SK-N-MC (cell line): ENCODE measurements around the gene VAMP3.

ENCODE experiments used
- DNase-seq: peaks from one replicate; pipeline ENCODE4 v3.0.0-alpha.2; 2011; ENCODE audit warnings: low read depth, low spot score
- H3K27ac ChIP-seq: fragments of 200-600 bp; sonication (generic); 2 replicates; pipeline ENCODE4 v1.5.1; 2016; ENCODE audit warnings: mixed run types
- H3K36me3 ChIP-seq: fragments of 200-600 bp; sonication (generic); 2 replicates; pipeline ENCODE4 v1.6.1; 2017; ENCODE audit warnings: antibody characterized with exemption, low read length, mixed read lengths; ENCODE audit not compliant: insufficient read depth
- H3K4me3 ChIP-seq: fragments of 200-600 bp; sonication (generic); 2 replicates; pipeline ENCODE4 v1.5.1; 2016
- H3K9ac ChIP-seq: fragments of 200-600 bp; sonication (generic); 2 replicates; pipeline ENCODE4 v1.8.0; 2017; ENCODE audit warnings: mixed run types, mixed read lengths; ENCODE audit not compliant: insufficient read length
- H3K9me3 ChIP-seq: fragments of 200-600 bp; sonication (generic); 2 replicates; pipeline ENCODE4 v1.6.1; 2017; ENCODE audit warnings: low read depth, mild to moderate bottlenecking, antibody characterized with exemption, low read length, moderate library complexity, mixed read lengths
- EZH2 ChIP-seq: fragments of 200-600 bp; sonication (generic); IDR thresholded peaks from one replicate; pipeline ENCODE4 v1.6.1; 2017; ENCODE audit warnings: antibody characterized with exemption
- FOXP2 ChIP-seq: optimal IDR thresholded peaks from 2 replicates; pipeline ENCODE3; 2011; ENCODE audit warnings: mild to moderate bottlenecking, moderate library complexity; ENCODE audit not compliant: insufficient read depth; ENCODE audit errors: extremely low read length, control extremely low read depth
- POLR2AphosphoS5 ChIP-seq: IDR thresholded peaks from 2 replicates; pipeline ENCODE4 v1.6.1; 2012; ENCODE audit warnings: mild to moderate bottlenecking, low read depth, low read length, borderline replicate concordance

The VAMP3 gene

GRCh38 chr1:7754234-7754633 is 16.9 kb upstream of the VAMP3 start:
- Histone ChIP-seq H3K27ac (no peak overlapping the region), H3K36me3 (no peaks in the 10 kb centered on the region), H3K4me3 (no peak overlapping the region), H3K9ac (no peak overlapping the region), H3K9me3 (no peaks in the 10 kb centered on the region)
- TF ChIP-seq FOXP2 (no peak), EZH2 (no peak), POLR2AphosphoS5 (no peak)
- DNase-seq, result no peak

- Histone ChIP-seq H3K27ac (no peak overlapping the region), H3K9me3 (no peaks in the 10 kb centered on the region), H3K4me3 (no peak overlapping the region), H3K9ac (no peak overlapping the region), H3K36me3 (no peaks in the 10 kb centered on the region)
- TF ChIP-seq POLR2AphosphoS5, result no peak
- no peak for DNase-seq
Measured at GRCh38 chr1:7755448-7755847, 15.6 kb upstream of the VAMP3 start.

- DNase-seq, result no peak
Measured at GRCh38 chr1:7760245-7760644, 10.9 kb upstream of the VAMP3 start.

GRCh38 chr1:7761103-7761502 is 10.0 kb upstream of the VAMP3 start:
- TF ChIP-seq EZH2 (no peak), FOXP2 (no peak), POLR2AphosphoS5 (no peak)
- no peak overlapping the region for H3K27ac ChIP-seq

More at GRCh38 chr1:7760245-7760644, 10.9 kb upstream of the VAMP3 start:
- H3K9me3 ChIP-seq, result no peaks in the 10 kb centered on the region
- no peak overlapping the region for H3K4me3 ChIP-seq
- TF ChIP-seq FOXP2 (no peak), POLR2AphosphoS5 (no peak), EZH2 (no peak)
- no peak overlapping the region for H3K9ac ChIP-seq
- H3K27ac ChIP-seq, result no peak overlapping the region
- no peaks in the 10 kb centered on the region for H3K36me3 ChIP-seq

GRCh38 chr1:7767176-7767575 is 3.9 kb upstream of the VAMP3 start:
- no peaks in the 10 kb centered on the region for H3K36me3 ChIP-seq
- no peak overlapping the region for H3K4me3 ChIP-seq
- H3K9me3 ChIP-seq, result no peaks in the 10 kb centered on the region
- DNase-seq, result no peak
- TF ChIP-seq FOXP2 (no peak), EZH2 (no peak), POLR2AphosphoS5 (no peak)
- H3K9ac ChIP-seq, result no peak overlapping the region
- H3K27ac ChIP-seq, result no peak overlapping the region

More at GRCh38 chr1:7761103-7761502, 10.0 kb upstream of the VAMP3 start:
- Histone ChIP-seq H3K36me3 (no peaks in the 10 kb centered on the region), H3K4me3 (no peak overlapping the region), H3K9ac (no peak overlapping the region), H3K9me3 (no peaks in the 10 kb centered on the region)
- no peak for DNase-seq

GRCh38 chr1:7768583-7768982 is 2.5 kb upstream of the VAMP3 start:
- TF ChIP-seq EZH2 (no peak), FOXP2 (no peak), POLR2AphosphoS5 (no peak)
- H3K27ac ChIP-seq, result no peak overlapping the region

GRCh38 chr1:7769673-7770412 is 1.3 kb upstream of the VAMP3 start:
- Histone ChIP-seq H3K4me3 (no peak overlapping the region), H3K9me3 (no peaks in the 10 kb centered on the region), H3K9ac (no peak overlapping the region), H3K27ac (no peak overlapping the region), H3K36me3 (peaks cover 11% of the 10 kb centered on the region)
- TF ChIP-seq FOXP2, result no peak
- TF ChIP-seq EZH2, result no peak
- no peak for TF ChIP-seq POLR2AphosphoS5
- DNase-seq, result no peak

More at GRCh38 chr1:7768583-7768982, 2.5 kb upstream of the VAMP3 start:
- no peak for DNase-seq
- no peaks in the 10 kb centered on the region for H3K9me3 ChIP-seq
- H3K36me3 ChIP-seq, result peaks cover under 1% of the 10 kb centered on the region; the same call in 1 of the 2 replicates
- H3K4me3 ChIP-seq, result no peak overlapping the region
- H3K9ac ChIP-seq, result no peak overlapping the region

GRCh38 chr1:7770669-7770996 is 463 bp upstream of the VAMP3 start:
- TF ChIP-seq POLR2AphosphoS5, result no peak
- no peak for TF ChIP-seq FOXP2
- TF ChIP-seq EZH2, result no peak
- H3K4me3 ChIP-seq, result peak overlapping the region; percentile 92
- no peak overlapping the region for H3K27ac ChIP-seq
- peak overlapping the region; percentile 63 for H3K9ac ChIP-seq
- H3K36me3 ChIP-seq, result peaks cover 13% of the 10 kb centered on the region
- H3K9me3 ChIP-seq, result no peaks in the 10 kb centered on the region
- no peak for DNase-seq

- TF ChIP-seq FOXP2 (no peak), EZH2 (no peak)
- DNase-seq, result no peak
- no peak overlapping the region for H3K27ac ChIP-seq
Measured at GRCh38 chr1:7771823-7772299, 765 bp downstream of the VAMP3 start.

More at GRCh38 chr1:7771823-7772299, 765 bp downstream of the VAMP3 start:
- peaks cover 19% of the 10 kb centered on the region for H3K36me3 ChIP-seq
- peak overlapping the region; percentile 92 for H3K4me3 ChIP-seq
- no peaks in the 10 kb centered on the region for H3K9me3 ChIP-seq
- peak overlapping the region; percentile 86 for H3K9ac ChIP-seq
